HFF-Myc (cell line): Measurements from ENCODE around the gene IQCH.

Source experiments
- DNase-seq: peaks from one replicate; pipeline ENCODE4 v3.0.0-alpha.2; 2011; ENCODE audit warnings: low read depth; ENCODE audit errors: extremely low read depth
- H3K4me3 ChIP-seq: replicated peaks from 2 replicates; pipeline ENCODE4 v1.5.1; 2011; ENCODE audit warnings: low read depth, mild to moderate bottlenecking, control low read depth, low read length
- TF ChIP-seq, protein P1 (sequence below): IDR thresholded peaks from 2 replicates; pipeline ENCODE4 v1.5.1; 2012; ENCODE audit warnings: mild to moderate bottlenecking, low read depth, low read length, control low read depth; ENCODE audit errors: missing control alignments

IQCH gene

DNA sequence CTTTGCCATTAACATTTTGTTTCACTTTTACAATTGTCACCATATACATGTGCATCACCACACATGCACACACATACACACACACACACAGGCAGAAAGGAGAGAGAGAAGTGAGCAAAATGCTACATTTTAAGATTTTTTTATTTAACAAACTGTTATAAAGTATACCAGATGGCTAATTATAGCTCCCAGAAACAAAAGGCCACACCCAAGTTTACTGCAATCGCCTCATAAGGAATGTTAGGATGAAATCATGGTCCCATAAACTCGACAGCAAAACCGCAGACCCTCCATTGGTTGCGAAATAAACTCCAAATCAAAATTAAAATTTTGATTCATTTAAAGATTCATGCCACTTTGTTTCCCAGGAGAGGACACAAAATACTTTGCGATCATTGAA lies 250.2 kb downstream of the IQCH start:
- TF ChIP-seq, protein P1, sequence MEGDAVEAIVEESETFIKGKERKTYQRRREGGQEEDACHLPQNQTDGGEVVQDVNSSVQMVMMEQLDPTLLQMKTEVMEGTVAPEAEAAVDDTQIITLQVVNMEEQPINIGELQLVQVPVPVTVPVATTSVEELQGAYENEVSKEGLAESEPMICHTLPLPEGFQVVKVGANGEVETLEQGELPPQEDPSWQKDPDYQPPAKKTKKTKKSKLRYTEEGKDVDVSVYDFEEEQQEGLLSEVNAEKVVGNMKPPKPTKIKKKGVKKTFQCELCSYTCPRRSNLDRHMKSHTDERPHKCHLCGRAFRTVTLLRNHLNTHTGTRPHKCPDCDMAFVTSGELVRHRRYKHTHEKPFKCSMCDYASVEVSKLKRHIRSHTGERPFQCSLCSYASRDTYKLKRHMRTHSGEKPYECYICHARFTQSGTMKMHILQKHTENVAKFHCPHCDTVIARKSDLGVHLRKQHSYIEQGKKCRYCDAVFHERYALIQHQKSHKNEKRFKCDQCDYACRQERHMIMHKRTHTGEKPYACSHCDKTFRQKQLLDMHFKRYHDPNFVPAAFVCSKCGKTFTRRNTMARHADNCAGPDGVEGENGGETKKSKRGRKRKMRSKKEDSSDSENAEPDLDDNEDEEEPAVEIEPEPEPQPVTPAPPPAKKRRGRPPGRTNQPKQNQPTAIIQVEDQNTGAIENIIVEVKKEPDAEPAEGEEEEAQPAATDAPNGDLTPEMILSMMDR = no peak
- DNase-seq = peak; percentile 56
- no peak overlapping the region for H3K4me3 ChIP-seq

DNA sequence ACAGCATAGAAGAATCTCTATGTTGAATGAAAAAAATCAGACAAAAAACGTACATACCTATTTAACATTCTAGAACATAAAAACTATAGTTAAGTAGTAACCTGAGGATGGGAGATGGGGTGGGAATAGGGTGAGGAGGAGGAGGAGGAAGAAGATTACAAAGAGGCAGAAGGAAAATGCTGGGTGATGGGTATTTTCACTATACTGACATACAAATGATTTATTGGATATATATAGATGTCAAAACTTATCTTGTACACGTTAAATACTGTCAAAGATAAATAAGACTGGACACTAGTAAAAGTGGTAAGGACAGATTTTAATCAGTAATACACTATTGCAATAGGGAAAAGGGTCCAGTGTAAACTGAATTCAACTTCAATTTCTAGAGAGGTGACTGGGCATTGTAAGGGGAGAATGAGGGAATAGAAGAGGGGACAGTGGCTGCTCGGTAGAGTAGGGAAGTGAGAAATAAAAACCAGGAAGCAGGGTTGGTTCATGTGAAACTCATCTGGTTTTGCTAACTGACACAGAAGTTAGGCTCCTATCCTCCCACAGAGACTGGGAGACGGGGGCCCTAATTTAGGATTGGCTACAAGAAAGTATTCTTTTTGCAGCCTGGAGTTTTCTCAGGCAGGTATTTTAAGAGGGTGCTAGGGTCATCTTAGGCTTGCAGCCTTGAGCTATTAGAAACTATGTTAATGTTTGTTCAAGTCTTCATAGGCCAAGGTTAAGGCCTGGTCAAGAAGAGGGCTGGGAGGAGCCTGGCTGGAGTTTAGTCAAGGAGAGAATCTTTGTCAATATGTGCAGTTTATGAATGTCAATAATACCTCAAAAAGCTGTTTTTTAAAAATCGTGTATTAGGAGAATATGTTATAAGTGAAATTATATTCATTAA lies 251.3 kb downstream of the IQCH start:
- no peak for DNase-seq
- TF ChIP-seq, protein P1 = no peak

DNA sequence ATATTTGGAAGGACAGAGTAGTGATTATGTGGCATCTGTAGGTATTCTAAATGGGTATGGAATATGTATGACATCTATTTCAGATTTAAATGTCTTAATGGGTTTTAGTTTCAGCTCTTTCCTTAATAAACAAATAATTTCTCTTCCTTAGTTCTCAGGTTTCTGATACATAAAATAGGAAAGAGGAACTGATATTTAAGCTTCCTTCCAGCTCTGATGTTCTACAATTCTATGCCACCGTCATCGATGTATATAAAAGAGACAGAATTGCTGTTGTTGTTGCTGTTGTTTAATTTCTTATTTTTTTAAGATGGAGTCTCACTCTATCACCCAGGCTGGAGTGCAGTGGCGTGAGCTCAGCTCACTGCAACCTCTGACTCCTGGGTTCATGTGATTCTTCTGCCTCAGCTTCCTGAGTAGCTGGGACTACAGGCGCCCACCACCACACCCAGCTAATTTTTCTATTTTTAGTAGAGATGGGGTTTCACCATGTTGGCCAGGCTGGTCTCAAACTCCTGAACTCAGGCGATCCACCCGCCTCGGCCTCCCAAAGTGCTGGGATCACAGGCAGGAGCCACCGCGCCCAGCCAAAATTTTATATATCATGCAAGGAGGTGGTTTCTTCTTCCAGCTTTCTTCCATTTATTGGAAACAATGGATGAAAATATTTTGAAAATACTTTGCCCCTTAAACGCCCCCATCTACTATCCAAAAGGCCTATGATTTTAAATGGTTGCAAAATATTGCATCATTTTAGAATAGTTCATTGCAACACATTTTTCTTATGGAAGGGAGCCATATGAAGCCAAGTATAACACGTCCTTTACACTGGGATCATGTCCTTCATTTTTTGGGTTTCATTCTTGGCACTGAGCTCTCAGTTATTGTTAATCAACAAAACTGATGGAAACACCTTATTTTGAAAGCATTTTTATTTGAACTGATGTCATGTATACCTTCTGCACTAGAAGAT lies 252.5 kb downstream of the IQCH start:
- H3K4me3 ChIP-seq = no peak overlapping the region
- DNase-seq = no peak
- TF ChIP-seq, protein P1 = no peak

More for the DNA sequence above, 251.3 kb downstream of the IQCH start:
- no peak overlapping the region for H3K4me3 ChIP-seq

DNA sequence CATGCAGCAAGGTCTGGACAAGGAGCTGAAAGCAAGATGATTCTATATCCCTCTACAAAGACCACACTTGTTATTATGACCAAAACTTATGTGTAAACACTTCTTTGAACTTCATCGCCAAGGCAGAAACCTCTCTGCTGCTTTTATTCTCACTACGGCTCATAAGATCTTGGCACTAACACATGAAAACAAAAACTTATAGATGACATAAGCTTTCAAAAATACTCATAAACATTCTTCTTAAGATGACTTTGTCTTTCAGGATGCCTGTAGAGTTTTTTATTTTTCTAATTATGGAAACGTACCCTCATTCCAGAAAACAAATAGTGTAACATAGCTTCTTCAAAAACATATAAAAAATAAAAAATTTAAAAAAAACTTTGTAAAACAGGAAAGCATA lies 253.8 kb downstream of the IQCH start:
- DNase-seq = no peak
- H3K4me3 ChIP-seq = no peak overlapping the region
- TF ChIP-seq, protein P1 = no peak

DNA sequence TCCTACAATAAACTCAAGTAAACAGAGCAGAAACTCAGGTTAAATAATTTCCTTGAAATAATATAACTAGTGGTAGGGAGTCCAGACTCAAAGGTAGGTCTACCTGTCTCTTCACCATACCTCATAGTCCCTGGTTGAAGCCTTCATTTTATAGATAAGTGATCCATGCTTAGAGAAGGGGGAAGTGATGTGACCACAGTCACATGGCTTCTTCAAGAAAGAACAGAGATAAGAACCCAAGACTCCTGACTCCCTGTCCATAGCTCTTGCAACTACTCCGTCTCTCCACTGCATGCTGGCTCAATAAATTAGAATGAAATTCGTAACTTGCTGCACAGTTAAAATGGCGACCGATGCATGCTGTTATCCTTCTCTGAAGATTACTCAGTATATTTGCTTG lies 255.3 kb downstream of the IQCH start:
- TF ChIP-seq, protein P1 = no peak
- H3K4me3 ChIP-seq = no peak overlapping the region

DNA sequence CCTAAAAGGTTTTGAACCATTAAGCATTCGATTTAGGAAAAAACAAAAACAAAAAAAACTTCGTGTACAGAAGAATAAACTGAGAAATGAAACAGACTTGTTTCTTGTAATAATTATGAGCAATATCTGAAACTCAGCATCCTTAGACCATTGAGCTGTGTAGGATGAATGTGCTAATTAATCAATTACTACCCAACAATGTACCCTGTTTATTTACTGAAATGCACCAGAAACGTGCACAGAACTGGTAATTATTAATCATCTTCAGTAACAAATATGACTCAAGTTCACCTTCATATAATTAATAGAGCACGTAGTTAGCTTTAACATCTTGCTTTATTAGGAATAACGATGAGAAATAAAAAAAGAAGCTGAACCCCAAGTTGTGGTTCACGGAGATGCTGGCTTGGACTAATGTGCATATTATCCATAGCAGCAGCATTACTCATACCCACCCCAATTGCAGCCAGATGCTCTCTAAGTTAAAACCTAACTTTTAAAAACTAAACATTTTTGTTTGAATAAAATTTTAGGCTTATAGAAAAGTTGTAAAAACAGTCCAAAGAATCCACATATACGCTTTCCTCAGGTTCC lies 256.1 kb downstream of the IQCH start:
- TF ChIP-seq, protein P1 = no peak
- peak; percentile 66 for DNase-seq
- H3K4me3 ChIP-seq = no peak overlapping the region

More for the DNA sequence above, 255.3 kb downstream of the IQCH start:
- no peak for DNase-seq
